ENCODE data around the gene PLA2G4B. TPM values are rescaled to one million over a fixed set of nuclear protein-coding genes. Genes with fewer than 3 reads are reported as not detected.

PLA2G4B gene
- polyA plus RNA-seq, 2 donors = 31.6 to 48.1 TPM

- peaks cover 0 to 3% of the 10 kb centered on the region in 2 donors for H3K4me1 ChIP-seq (ENCODE audit: control insufficient read depth in 2 of 2, insufficient read depth in 2 of 2, low read length in 1 of 2)
Measured at GRCh38 chr15:41797201-41797944, 41.3 kb upstream of the PLA2G4B start.

DNA sequence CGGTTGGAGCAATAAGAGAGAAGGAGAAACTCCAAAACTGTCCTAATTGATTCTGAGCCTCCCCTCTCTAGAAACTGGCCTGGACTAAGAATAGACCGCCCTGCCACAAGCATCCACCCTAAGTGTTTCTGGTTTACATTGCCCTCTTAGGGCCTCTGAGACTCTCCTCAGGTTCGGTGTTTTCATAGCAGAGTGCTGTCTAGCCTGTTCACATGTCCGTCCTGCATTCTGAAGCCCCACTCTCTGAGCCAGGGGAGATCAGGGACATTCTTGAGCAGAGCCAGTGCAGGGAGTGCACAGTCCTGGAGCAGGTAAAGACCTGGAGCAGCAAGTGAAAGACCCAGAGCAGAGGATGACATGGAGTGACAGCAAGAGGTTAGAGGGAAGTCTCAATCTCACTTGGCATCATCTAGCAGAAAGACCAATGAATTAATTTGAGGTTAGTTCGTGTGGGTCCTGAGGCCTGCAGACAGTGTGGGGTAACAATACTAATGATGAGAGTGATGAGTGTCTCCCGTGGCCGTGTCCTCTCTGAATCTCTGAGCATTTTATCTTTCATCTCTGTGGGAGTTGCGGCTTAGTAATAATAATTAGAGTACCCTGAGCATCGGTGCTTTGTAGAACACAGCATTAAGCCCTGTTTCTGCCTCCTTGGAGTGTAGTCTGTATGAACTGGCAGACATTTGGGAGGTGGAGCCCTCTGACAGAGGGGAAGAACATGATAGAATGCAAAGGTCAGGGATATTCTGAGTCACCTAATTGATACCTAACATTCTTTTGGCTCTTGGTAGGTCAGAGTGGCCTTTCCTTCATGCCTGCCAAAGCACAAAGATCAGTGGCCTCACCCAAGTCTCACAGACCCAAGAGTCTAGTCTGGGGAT lies 39.8 kb upstream of the PLA2G4B start:
- 69 to 78% methylated on average over 9 of the region's 9 CpGs for WGBS, 2 donors
- H3K9me3 ChIP-seq (ENCODE audit: control insufficient read depth in 2 of 2, insufficient read depth in 1 of 2, low read depth in 1 of 2, low read length in 1 of 2) = no peaks in the 10 kb centered on the region
- H3K36me3 ChIP-seq (ENCODE audit: control insufficient read depth in 2 of 2, insufficient read depth in 2 of 2, low read length in 1 of 2) = peaks cover 0 to 8% of the 10 kb centered on the region in 2 donors
- peak overlapping the region; percentile 6 to 51 for H3K27ac ChIP-seq (ENCODE audit: low read depth in 2 of 2, low read length in 1 of 2)
- no peak overlapping the region for H3K4me3 ChIP-seq (ENCODE audit: low read depth in 1 of 2, low read length in 2 of 2)
- no peaks in the 10 kb centered on the region for H3K27me3 ChIP-seq (ENCODE audit: control insufficient read depth in 1 of 2, insufficient read depth in 2 of 2, low read length in 2 of 2)
- H3K4me1 ChIP-seq (ENCODE audit: control insufficient read depth in 2 of 2, insufficient read depth in 2 of 2, low read length in 1 of 2) = peaks cover 0 to 3% of the 10 kb centered on the region in 2 donors

More at GRCh38 chr15:41797201-41797944, 41.3 kb upstream of the PLA2G4B start:
- Histone ChIP-seq H3K27ac (ENCODE audit: low read depth in 2 of 2, low read length in 1 of 2) (peak overlapping the region; percentile 22 to 50), H3K9me3 (ENCODE audit: control insufficient read depth in 2 of 2, insufficient read depth in 1 of 2, low read depth in 1 of 2, low read length in 1 of 2) (no peaks in the 10 kb centered on the region), H3K36me3 (ENCODE audit: control insufficient read depth in 2 of 2, insufficient read depth in 2 of 2, low read length in 1 of 2) (peaks cover 0 to 8% of the 10 kb centered on the region in 2 donors), H3K27me3 (ENCODE audit: control insufficient read depth in 1 of 2, insufficient read depth in 2 of 2, low read length in 2 of 2) (no peaks in the 10 kb centered on the region), H3K4me3 (ENCODE audit: low read depth in 1 of 2, low read length in 2 of 2) (no peak overlapping the region)
- 58 to 72% methylated on average over 8 of the region's 8 CpGs for WGBS, 2 donors

DNA sequence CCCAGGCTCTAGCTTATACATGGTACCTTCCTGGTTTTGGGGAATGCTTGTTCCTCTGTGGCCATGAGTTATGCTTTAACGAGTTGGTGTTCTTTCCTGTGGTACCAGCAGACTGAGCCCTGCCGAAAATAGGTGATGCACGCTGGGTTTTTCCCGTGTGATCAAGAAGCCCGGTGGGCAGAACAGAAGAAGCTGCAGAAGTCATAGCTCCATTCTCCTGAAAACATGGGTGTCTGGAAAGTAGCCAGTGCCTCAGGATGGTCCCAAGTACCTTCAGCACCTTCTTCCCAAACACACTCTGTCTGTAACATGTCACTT lies 39.2 kb upstream of the PLA2G4B start:
- H3K27me3 ChIP-seq (ENCODE audit: control insufficient read depth in 1 of 2, insufficient read depth in 2 of 2, low read length in 2 of 2) = no peaks in the 10 kb centered on the region
- H3K36me3 ChIP-seq (ENCODE audit: control insufficient read depth in 2 of 2, insufficient read depth in 2 of 2, low read length in 1 of 2) = peaks cover 0 to 8% of the 10 kb centered on the region in 2 donors
- H3K9me3 ChIP-seq (ENCODE audit: control insufficient read depth in 2 of 2, insufficient read depth in 1 of 2, low read depth in 1 of 2, low read length in 1 of 2) = no peaks in the 10 kb centered on the region
- no peak overlapping the region for H3K4me3 ChIP-seq (ENCODE audit: low read depth in 1 of 2, low read length in 2 of 2)
- 61 to 63% methylated on average over 5 of the region's 5 CpGs for WGBS, 2 donors
- no peak overlapping the region for H3K27ac ChIP-seq (ENCODE audit: low read depth in 2 of 2, low read length in 1 of 2)
- H3K4me1 ChIP-seq (ENCODE audit: control insufficient read depth in 2 of 2, insufficient read depth in 2 of 2, low read length in 1 of 2) = peaks cover 0 to 7% of the 10 kb centered on the region in 2 donors

DNA sequence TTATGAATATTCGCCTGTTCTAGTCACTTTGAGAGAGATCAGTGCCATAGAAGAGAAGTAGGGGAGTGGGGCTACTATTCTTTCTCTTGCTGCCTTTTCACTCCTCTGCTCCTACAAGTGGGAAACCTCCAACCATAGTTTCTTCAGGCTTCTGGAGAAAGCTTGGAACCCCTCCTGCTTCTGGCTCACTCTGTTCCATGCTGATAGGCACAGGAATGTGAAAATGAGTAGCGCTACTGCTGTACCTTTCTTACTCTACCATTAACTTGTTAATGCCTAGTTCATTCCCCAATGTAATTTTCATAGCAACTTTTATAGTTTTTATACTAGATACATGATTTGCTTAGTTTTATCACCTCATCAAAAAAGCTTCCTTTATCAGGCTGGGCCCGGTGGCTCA lies 37.5 kb upstream of the PLA2G4B start:
- H3K4me3 ChIP-seq (ENCODE audit: low read depth in 1 of 2, low read length in 2 of 2) = no peak overlapping the region
- H3K9me3 ChIP-seq (ENCODE audit: control insufficient read depth in 2 of 2, insufficient read depth in 1 of 2, low read depth in 1 of 2, low read length in 1 of 2) = no peaks in the 10 kb centered on the region
- no peaks in the 10 kb centered on the region for H3K27me3 ChIP-seq (ENCODE audit: control insufficient read depth in 1 of 2, insufficient read depth in 2 of 2, low read length in 2 of 2)
- WGBS, 2 donors = 68 to 83% methylated on average over 3 of the region's 3 CpGs
- peaks cover 0 to 9% of the 10 kb centered on the region in 2 donors for H3K36me3 ChIP-seq (ENCODE audit: control insufficient read depth in 2 of 2, insufficient read depth in 2 of 2, low read length in 1 of 2)
- peaks cover 4 to 18% of the 10 kb centered on the region in 2 donors for H3K4me1 ChIP-seq (ENCODE audit: control insufficient read depth in 2 of 2, insufficient read depth in 2 of 2, low read length in 1 of 2)
- H3K27ac ChIP-seq (ENCODE audit: low read depth in 2 of 2, low read length in 1 of 2) = peak overlapping the region; percentile 57 to 81

GRCh38 chr15:41801850-41802455 lies 36.7 kb upstream of the PLA2G4B start:
- H3K4me1 ChIP-seq (ENCODE audit: control insufficient read depth in 2 of 2, insufficient read depth in 2 of 2, low read length in 1 of 2) = peaks cover 4 to 25% of the 10 kb centered on the region in 2 donors

GRCh38 chr15:41804361-41804760 lies 34.3 kb upstream of the PLA2G4B start:
- peak overlapping the region; percentile 73 to 81 for H3K27ac ChIP-seq (ENCODE audit: low read depth in 2 of 2, low read length in 1 of 2)
- H3K4me1 ChIP-seq (ENCODE audit: control insufficient read depth in 2 of 2, insufficient read depth in 2 of 2, low read length in 1 of 2) = peaks cover 4 to 23% of the 10 kb centered on the region in 2 donors
- peaks cover 0 to 10% of the 10 kb centered on the region in 2 donors for H3K36me3 ChIP-seq (ENCODE audit: control insufficient read depth in 2 of 2, insufficient read depth in 2 of 2, low read length in 1 of 2)
- 41 to 62% methylated on average over 2 of the region's 2 CpGs for WGBS, 2 donors
- no peaks in the 10 kb centered on the region for H3K9me3 ChIP-seq (ENCODE audit: control insufficient read depth in 2 of 2, insufficient read depth in 1 of 2, low read depth in 1 of 2, low read length in 1 of 2)
- no peak overlapping the region for H3K4me3 ChIP-seq (ENCODE audit: low read depth in 1 of 2, low read length in 2 of 2)
- no peaks in the 10 kb centered on the region for H3K27me3 ChIP-seq (ENCODE audit: control insufficient read depth in 1 of 2, insufficient read depth in 2 of 2, low read length in 2 of 2)

More at GRCh38 chr15:41801850-41802455, 36.7 kb upstream of the PLA2G4B start:
- Histone ChIP-seq H3K9me3 (ENCODE audit: control insufficient read depth in 2 of 2, insufficient read depth in 1 of 2, low read depth in 1 of 2, low read length in 1 of 2) (no peaks in the 10 kb centered on the region), H3K36me3 (ENCODE audit: control insufficient read depth in 2 of 2, insufficient read depth in 2 of 2, low read length in 1 of 2) (peaks cover 0 to 10% of the 10 kb centered on the region in 2 donors), H3K27me3 (ENCODE audit: control insufficient read depth in 1 of 2, insufficient read depth in 2 of 2, low read length in 2 of 2) (no peaks in the 10 kb centered on the region), H3K4me3 (ENCODE audit: low read depth in 1 of 2, low read length in 2 of 2) (no peak overlapping the region), H3K27ac (ENCODE audit: low read depth in 2 of 2, low read length in 1 of 2) (peak overlapping the region; percentile 57 to 81)
- 56 to 70% methylated on average over 3 of the region's 3 CpGs for WGBS, 2 donors

DNA sequence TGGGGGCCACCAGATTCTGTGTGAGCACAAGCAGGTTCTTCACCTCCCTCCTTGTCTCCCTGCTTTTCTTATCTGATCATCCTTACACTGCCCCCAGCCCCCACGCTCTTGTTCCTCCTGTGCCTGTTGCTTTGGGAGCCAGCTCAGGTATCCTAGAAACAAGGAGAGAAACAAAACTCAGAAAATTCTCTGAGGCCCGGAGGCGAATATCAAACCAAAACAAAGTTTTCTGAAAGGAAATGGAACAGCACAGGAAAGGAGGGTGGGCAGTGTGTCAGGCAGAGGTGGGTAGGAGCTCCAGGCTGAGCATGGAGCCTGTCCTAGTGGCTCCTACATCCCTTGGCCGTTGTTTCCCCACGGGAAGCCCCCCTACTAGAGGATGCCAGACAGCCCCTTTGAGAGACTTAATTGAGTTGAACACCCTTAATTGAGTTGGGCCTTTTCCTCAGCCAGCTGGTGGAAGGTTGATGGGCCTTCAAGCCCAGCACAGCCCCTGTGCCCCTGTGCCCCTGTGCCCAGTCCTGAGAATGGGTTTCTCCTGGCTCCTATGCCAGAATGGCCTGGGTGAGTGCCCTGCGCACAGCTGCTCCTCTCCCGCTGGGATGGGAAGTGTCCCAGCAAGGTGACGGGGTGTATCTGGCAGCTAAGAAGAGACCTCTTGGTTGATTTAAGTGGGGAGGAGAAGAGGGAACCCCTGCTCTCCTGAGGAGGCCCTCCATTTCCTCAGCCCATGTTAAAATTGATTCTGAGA lies 33.6 kb upstream of the PLA2G4B start:
- H3K4me1 ChIP-seq (ENCODE audit: control insufficient read depth in 2 of 2, insufficient read depth in 2 of 2, low read length in 1 of 2) = peaks cover 4 to 29% of the 10 kb centered on the region in 2 donors
- H3K4me3 ChIP-seq (ENCODE audit: low read depth in 1 of 2, low read length in 2 of 2) = no peak overlapping the region
- H3K27ac ChIP-seq (ENCODE audit: low read depth in 2 of 2, low read length in 1 of 2) = peak overlapping the region; percentile 73 to 81
- WGBS, 2 donors = 40 to 54% methylated on average over 8 of the region's 8 CpGs
- H3K9me3 ChIP-seq (ENCODE audit: control insufficient read depth in 2 of 2, insufficient read depth in 1 of 2, low read depth in 1 of 2, low read length in 1 of 2) = no peaks in the 10 kb centered on the region
- no peaks in the 10 kb centered on the region for H3K27me3 ChIP-seq (ENCODE audit: control insufficient read depth in 1 of 2, insufficient read depth in 2 of 2, low read length in 2 of 2)
- peaks cover 0 to 10% of the 10 kb centered on the region in 2 donors for H3K36me3 ChIP-seq (ENCODE audit: control insufficient read depth in 2 of 2, insufficient read depth in 2 of 2, low read length in 1 of 2)

- Histone ChIP-seq H3K27ac (ENCODE audit: low read depth in 2 of 2, low read length in 1 of 2) (peak overlapping the region; percentile 73 to 81), H3K36me3 (ENCODE audit: control insufficient read depth in 2 of 2, insufficient read depth in 2 of 2, low read length in 1 of 2) (peaks cover 0 to 8% of the 10 kb centered on the region in 2 donors), H3K4me1 (ENCODE audit: control insufficient read depth in 2 of 2, insufficient read depth in 2 of 2, low read length in 1 of 2) (peaks cover 4 to 30% of the 10 kb centered on the region in 2 donors), H3K9me3 (ENCODE audit: control insufficient read depth in 2 of 2, insufficient read depth in 1 of 2, low read depth in 1 of 2, low read length in 1 of 2) (no peaks in the 10 kb centered on the region), H3K4me3 (ENCODE audit: low read depth in 1 of 2, low read length in 2 of 2) (no peak overlapping the region), H3K27me3 (ENCODE audit: control insufficient read depth in 1 of 2, insufficient read depth in 2 of 2, low read length in 2 of 2) (no peaks in the 10 kb centered on the region)
- WGBS, 2 donors = 51 to 76% methylated on average over 3 of the region's 3 CpGs
Measured at GRCh38 chr15:41805711-41806110, 32.9 kb upstream of the PLA2G4B start.

Measured in esophagus (tissue), 2 donors.